SK-N-SH treated with all-trans-retinoic acid at 6 μM for 48 hours (cell line): ENCODE measurements around the gene MRPS2.
A peak's percentile ranks its signal among the peaks of the same experiment; 100 is the strongest.

Experiments used
- ATAC-seq: fragments of 200-7000 bp; cut with Tn5 transposase; 3 replicates; pipeline ENCODE4 v1.9.1; 2020; ENCODE audit warnings: mild to moderate bottlenecking, moderate library complexity
- ARNTL ChIP-seq: fragments of 450-650 bp; formaldehyde crosslinking; IDR thresholded peaks from 2 replicates; pipeline ENCODE4 v1.5.0; 2020; ENCODE audit warnings: low read depth, mild to moderate bottlenecking, moderate library complexity, borderline replicate concordance
- BACH2 ChIP-seq: fragments of 250-450 bp; sonication (Bioruptor Pico); IDR thresholded peaks from 2 replicates; pipeline ENCODE4 v1.9.0; 2021; ENCODE audit warnings: mild to moderate bottlenecking, borderline replicate concordance
- CREB5 ChIP-seq: fragments of 250-450 bp; sonication (Bioruptor Pico); IDR thresholded peaks from 2 replicates; pipeline ENCODE4 v1.5.1; 2020; ENCODE audit warnings: low read depth, mild to moderate bottlenecking, moderate library complexity
- CSDC2 ChIP-seq: fragments of 250-450 bp; sonication (Bioruptor Pico); IDR thresholded peaks from 2 replicates; pipeline ENCODE4 v1.5.0; 2020; ENCODE audit warnings: mild to moderate bottlenecking, moderate library complexity
- ESRRG ChIP-seq: fragments of 250-450 bp; sonication (Bioruptor Pico); IDR thresholded peaks from 2 replicates; pipeline ENCODE4 v1.6.1; 2021; ENCODE audit warnings: mild to moderate bottlenecking
- GLIS3 ChIP-seq: fragments of 250-450 bp; sonication (Bioruptor Pico); IDR thresholded peaks from 2 replicates; pipeline ENCODE4 v1.5.0; 2020; ENCODE audit warnings: mild to moderate bottlenecking, moderate library complexity
- ISL1 ChIP-seq: fragments of 250-450 bp; sonication (Bioruptor Pico); IDR thresholded peaks from 2 replicates; pipeline ENCODE4 v2.1.2; 2022; ENCODE audit warnings: mild to moderate bottlenecking, moderate library complexity
- OSR1 ChIP-seq: fragments of 250-450 bp; sonication (Bioruptor Pico); IDR thresholded peaks from 2 replicates; pipeline ENCODE4 v1.8.0; 2022; ENCODE audit warnings: moderate library complexity, mild to moderate bottlenecking, inconsistent platforms
- PATZ1 ChIP-seq: fragments of 250-450 bp; sonication (Bioruptor Pico); IDR thresholded peaks from 2 replicates; pipeline ENCODE4 v1.8.0; 2020; ENCODE audit warnings: mild to moderate bottlenecking, moderate library complexity, borderline replicate concordance
- POU6F1 ChIP-seq: fragments of 250-450 bp; sonication (Bioruptor Pico); IDR thresholded peaks from 2 replicates; pipeline ENCODE4 v1.8.0; 2021; ENCODE audit warnings: low read depth, mild to moderate bottlenecking, moderate library complexity, borderline replicate concordance
- PPARA ChIP-seq: fragments of 250-450 bp; sonication (Bioruptor Pico); IDR thresholded peaks from 2 replicates; pipeline ENCODE4 v1.5.0; 2020; ENCODE audit warnings: mild to moderate bottlenecking, borderline replicate concordance
- RARB ChIP-seq: fragments of 250-450 bp; sonication (Bioruptor Pico); IDR thresholded peaks from 2 replicates; pipeline ENCODE4 v1.8.0; 2021; ENCODE audit warnings: mild to moderate bottlenecking, moderate library complexity
- SNAI2 ChIP-seq: fragments of 250-450 bp; sonication (Bioruptor Pico); IDR thresholded peaks from 2 replicates; pipeline ENCODE4 v1.5.0; 2020; ENCODE audit warnings: mild to moderate bottlenecking, moderate library complexity
- TCF4 ChIP-seq: fragments of 250-450 bp; sonication (Bioruptor Pico); IDR thresholded peaks from 2 replicates; pipeline ENCODE4 v1.8.0; 2021; ENCODE audit warnings: mild to moderate bottlenecking, moderate library complexity, borderline replicate concordance
- TOX ChIP-seq: fragments of 250-450 bp; sonication (Bioruptor Pico); IDR thresholded peaks from 2 replicates; pipeline ENCODE4 v1.8.0; 2021; ENCODE audit warnings: mild to moderate bottlenecking, moderate library complexity, borderline replicate concordance
- TSHZ2 ChIP-seq: fragments of 250-450 bp; sonication (Bioruptor Pico); IDR thresholded peaks from 2 replicates; pipeline ENCODE4 v1.5.0; 2020; ENCODE audit warnings: mild to moderate bottlenecking, moderate library complexity
- ZC3H10 ChIP-seq: fragments of 250-450 bp; sonication (Bioruptor Pico); IDR thresholded peaks from 2 replicates; pipeline ENCODE4 v1.5.1; 2021; ENCODE audit warnings: mild to moderate bottlenecking, moderate library complexity
- ZFP3 ChIP-seq: fragments of 250-450 bp; sonication (Bioruptor Pico); IDR thresholded peaks from 2 replicates; pipeline ENCODE4 v1.5.0; 2020; ENCODE audit warnings: mild to moderate bottlenecking, moderate library complexity
- ZFP30 ChIP-seq: fragments of 450-650 bp; formaldehyde crosslinking; IDR thresholded peaks from 2 replicates; pipeline ENCODE4 v1.5.0; 2022; ENCODE audit warnings: mild to moderate bottlenecking, moderate library complexity
- ZNF565 ChIP-seq: fragments of 450-650 bp; formaldehyde crosslinking; conservative IDR thresholded peaks from 2 replicates; pipeline ENCODE4 v1.5.0; 2020; ENCODE audit warnings: low read depth, mild to moderate bottlenecking, moderate library complexity
- ZNF70 ChIP-seq: fragments of 450-650 bp; formaldehyde crosslinking; IDR thresholded peaks from 2 replicates; pipeline ENCODE4 v1.5.0; 2020; ENCODE audit warnings: mild to moderate bottlenecking, moderate library complexity
- ZNF8 ChIP-seq: fragments of 450-650 bp; formaldehyde crosslinking; IDR thresholded peaks from 2 replicates; pipeline ENCODE4 v1.5.0; 2020; ENCODE audit warnings: mild to moderate bottlenecking, moderate library complexity

Gene MRPS2

GRCh38 chr9:135502873-135503321 lies 2.4 kb downstream of the MRPS2 start:
- ATAC-seq: no peak
- TF ChIP-seq ZNF565 (CRISPR knock-in tag): no peak
- no peak for TF ChIP-seq OSR1 (CRISPR knock-in tag)
- no peak for TF ChIP-seq CSDC2 (CRISPR knock-in tag)
- no peak for TF ChIP-seq ZNF70 (CRISPR knock-in tag)
- TF ChIP-seq SNAI2: no peak
- no peak for TF ChIP-seq ZFP30 (CRISPR knock-in tag)
- no peak for TF ChIP-seq ZFP3 (CRISPR knock-in tag)
- no peak for TF ChIP-seq PATZ1 (CRISPR knock-in tag)

- no peak for TF ChIP-seq ESRRG
- no peak for TF ChIP-seq TSHZ2 (CRISPR knock-in tag)
- TF ChIP-seq ARNTL (CRISPR knock-in tag): no peak
- no peak for TF ChIP-seq CREB5 (CRISPR knock-in tag)
- no peak for TF ChIP-seq CSDC2 (CRISPR knock-in tag)
- TF ChIP-seq OSR1 (CRISPR knock-in tag): no peak
- no peak for TF ChIP-seq ZNF565 (CRISPR knock-in tag)
- TF ChIP-seq GLIS3 (CRISPR knock-in tag): no peak
- ATAC-seq: no peak
These were observed 3.1 kb downstream of the MRPS2 start for GRCh38 chr9:135503371-135504261.

GRCh38 chr9:135504262-135505243 lies 4.1 kb downstream of the MRPS2 start:
- ATAC-seq: peak; percentile 36
- TF ChIP-seq TOX (CRISPR knock-in tag) (no peak), PATZ1 (CRISPR knock-in tag) (no peak), ZNF8 (CRISPR knock-in tag) (no peak), TCF4 (no peak), ZFP3 (CRISPR knock-in tag) (no peak), OSR1 (CRISPR knock-in tag) (no peak), ARNTL (CRISPR knock-in tag) (no peak), CREB5 (CRISPR knock-in tag) (no peak), ZNF70 (CRISPR knock-in tag) (no peak), ZC3H10 (CRISPR knock-in tag) (no peak), RARB (CRISPR knock-in tag) (no peak), ISL1 (CRISPR knock-in tag) (no peak), PPARA (CRISPR knock-in tag) (no peak), CSDC2 (CRISPR knock-in tag) (no peak), GLIS3 (CRISPR knock-in tag) (no peak), POU6F1 (CRISPR knock-in tag) (no peak), ESRRG (no peak), ZNF565 (CRISPR knock-in tag) (no peak), BACH2 (CRISPR knock-in tag) (no peak)
